Skeletal muscle satellite cell (primary cell): Measurements from ENCODE around the gene NBEA.
"Not testable (repeated sequence)": the region's sequence is repeated elsewhere in the genome, so short reads cannot be mapped to it uniquely, and the experiment has no call there.

Source experiments
- H3K27me3 ChIP-seq: 2 replicates; pipeline ENCODE4 v1.7.0; 2013; ENCODE audit warnings: low read length; ENCODE audit not compliant: control insufficient read depth, insufficient read depth
- H3K36me3 ChIP-seq: 2 replicates; pipeline ENCODE4 v1.7.0; 2013; ENCODE audit warnings: mild to moderate bottlenecking, control low read depth, low read length; ENCODE audit not compliant: insufficient read depth
- H3K4me1 ChIP-seq: 2 replicates; pipeline ENCODE4 v1.7.0; 2013; ENCODE audit warnings: low read length; ENCODE audit not compliant: control insufficient read depth, insufficient read depth
- H3K4me2 ChIP-seq: 2 replicates; pipeline ENCODE4 v1.7.0; 2013; ENCODE audit warnings: mild to moderate bottlenecking, low read length
- H3K4me3 ChIP-seq: 2 replicates; pipeline ENCODE4 v1.7.0; 2013; ENCODE audit warnings: low read length
- H3K9ac ChIP-seq: 2 replicates; pipeline ENCODE4 v1.7.0; 2013; ENCODE audit warnings: mild to moderate bottlenecking, low read depth, low read length, moderate library complexity
- H3K9me3 ChIP-seq: replicated peaks from 2 replicates; pipeline ENCODE4 v1.7.0; 2013; ENCODE audit warnings: mild to moderate bottlenecking, control low read depth, low read length

Gene NBEA

DNA sequence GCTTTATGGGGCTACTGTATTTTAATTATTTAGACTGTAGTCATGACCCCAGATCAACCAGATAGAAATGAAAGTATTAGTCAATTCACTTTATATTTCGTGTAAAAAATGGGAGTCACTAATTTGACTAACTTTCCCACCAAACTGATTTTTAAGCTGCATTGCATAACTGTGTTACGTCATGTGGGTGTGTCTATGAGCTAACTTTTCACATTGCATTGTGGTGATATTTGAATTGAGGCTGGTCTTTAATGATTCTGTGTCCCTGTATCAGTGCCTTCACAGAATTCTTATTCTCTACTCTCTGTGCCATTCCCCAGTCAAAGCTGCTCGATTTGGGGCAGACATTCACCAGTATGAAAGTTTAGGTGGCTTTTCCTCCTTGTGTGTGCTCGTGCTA lies 707.1 kb downstream of the NBEA start:
- H3K4me1 ChIP-seq: no peaks in the 10 kb centered on the region
- H3K4me3 ChIP-seq: no peak overlapping the region
- H3K27me3 ChIP-seq: no peaks in the 10 kb centered on the region
- H3K36me3 ChIP-seq: no peaks in the 10 kb centered on the region
- no peak overlapping the region for H3K4me2 ChIP-seq
- no peaks in the 10 kb centered on the region for H3K9me3 ChIP-seq
- H3K9ac ChIP-seq: no peak overlapping the region

DNA sequence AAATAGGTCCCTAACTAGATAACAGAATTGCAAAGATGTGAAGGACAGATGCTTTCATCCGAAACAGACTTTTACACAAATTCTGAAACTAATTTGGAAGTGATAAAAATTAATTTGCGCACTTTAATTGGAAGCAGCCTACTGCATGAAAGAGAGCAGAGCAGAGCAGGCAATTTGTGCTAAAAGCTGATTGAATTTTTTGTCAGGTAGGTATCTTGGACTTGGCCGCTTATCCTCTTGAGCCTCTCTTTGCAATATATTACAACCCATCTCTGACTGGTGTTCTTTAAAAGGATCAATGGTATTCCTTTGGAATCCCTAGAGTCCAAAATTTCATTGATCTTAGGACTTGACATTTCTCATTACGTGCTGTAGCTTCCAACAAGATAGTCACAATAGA lies 717.7 kb downstream of the NBEA start:
- Histone ChIP-seq H3K27me3 (no peaks in the 10 kb centered on the region), H3K9ac (no peak overlapping the region), H3K4me2 (no peak overlapping the region), H3K9me3 (no peaks in the 10 kb centered on the region), H3K36me3 (no peaks in the 10 kb centered on the region), H3K4me1 (no peaks in the 10 kb centered on the region), H3K4me3 (no peak overlapping the region)

DNA sequence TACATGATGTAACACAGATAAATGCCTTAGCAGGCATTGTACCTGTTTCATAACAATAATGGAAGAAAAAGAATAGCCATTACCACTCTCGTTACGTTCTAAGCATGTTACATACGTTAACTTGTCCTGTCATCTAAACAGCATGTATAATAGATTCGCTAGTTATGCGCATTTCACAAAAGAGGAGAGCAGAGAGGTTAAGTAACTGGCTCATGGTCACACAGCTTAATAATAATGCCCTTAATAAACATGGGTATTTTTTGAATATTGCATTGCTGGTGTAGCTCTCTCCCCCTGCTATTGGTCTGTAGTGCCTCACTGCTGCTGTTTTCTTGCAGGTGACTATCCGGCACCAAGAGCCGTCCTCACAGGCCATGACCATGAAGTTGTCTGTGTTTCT lies 722.7 kb downstream of the NBEA start:
- Histone ChIP-seq H3K4me1 (no peaks in the 10 kb centered on the region), H3K4me2 (no peak overlapping the region), H3K9me3 (no peaks in the 10 kb centered on the region), H3K27me3 (no peaks in the 10 kb centered on the region), H3K9ac (no peak overlapping the region), H3K36me3 (no peaks in the 10 kb centered on the region), H3K4me3 (no peak overlapping the region)

DNA sequence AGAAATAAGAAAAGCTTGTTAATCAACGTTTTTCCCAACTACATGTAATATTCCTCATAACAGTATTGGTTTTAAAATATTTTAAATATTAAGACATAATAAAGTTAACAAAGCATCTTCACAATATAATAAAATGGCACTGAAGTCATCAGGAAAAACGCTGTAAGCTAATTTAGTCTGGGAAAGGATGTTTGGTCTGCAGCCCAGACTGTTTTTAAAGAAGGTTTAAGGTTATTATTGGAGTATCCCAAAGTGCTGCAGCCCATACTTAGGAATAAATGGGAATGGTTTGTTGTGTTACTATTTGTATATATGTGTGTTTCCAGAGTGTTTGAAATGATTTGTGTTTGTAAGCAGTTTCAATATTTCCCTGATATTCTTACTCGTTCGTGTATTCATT lies 727.3 kb downstream of the NBEA start:
- Histone ChIP-seq H3K36me3 (no peaks in the 10 kb centered on the region), H3K4me1 (peaks cover 4% of the 10 kb centered on the region), H3K9ac (no peak overlapping the region), H3K4me2 (no peak overlapping the region), H3K4me3 (no peak overlapping the region), H3K9me3 (no peaks in the 10 kb centered on the region), H3K27me3 (no peaks in the 10 kb centered on the region)

DNA sequence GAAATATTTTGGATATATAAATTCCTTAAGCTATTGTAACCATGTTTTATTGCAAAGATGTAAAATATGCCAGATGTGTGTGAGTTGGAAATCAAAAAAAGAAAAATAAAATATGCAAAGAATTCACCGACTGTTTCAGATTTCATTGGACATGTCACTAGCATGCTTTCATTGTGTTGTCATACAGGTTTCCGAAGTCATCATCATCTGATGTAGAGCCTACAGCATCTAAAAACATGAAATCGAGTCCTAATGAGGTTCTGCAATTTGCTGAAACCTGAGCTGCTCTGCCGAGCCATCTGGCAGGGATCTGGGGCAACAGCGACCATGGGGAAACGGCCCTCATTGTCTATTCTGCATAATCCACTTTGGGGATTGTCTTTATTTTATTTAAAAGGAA lies 730.5 kb downstream of the NBEA start:
- H3K27me3 ChIP-seq: no peaks in the 10 kb centered on the region
- H3K4me3 ChIP-seq: no peak overlapping the region
- peaks cover 4% of the 10 kb centered on the region for H3K4me1 ChIP-seq
- H3K36me3 ChIP-seq: no peaks in the 10 kb centered on the region
- no peaks in the 10 kb centered on the region for H3K9me3 ChIP-seq
- H3K9ac ChIP-seq: no peak overlapping the region
- no peak overlapping the region for H3K4me2 ChIP-seq

DNA sequence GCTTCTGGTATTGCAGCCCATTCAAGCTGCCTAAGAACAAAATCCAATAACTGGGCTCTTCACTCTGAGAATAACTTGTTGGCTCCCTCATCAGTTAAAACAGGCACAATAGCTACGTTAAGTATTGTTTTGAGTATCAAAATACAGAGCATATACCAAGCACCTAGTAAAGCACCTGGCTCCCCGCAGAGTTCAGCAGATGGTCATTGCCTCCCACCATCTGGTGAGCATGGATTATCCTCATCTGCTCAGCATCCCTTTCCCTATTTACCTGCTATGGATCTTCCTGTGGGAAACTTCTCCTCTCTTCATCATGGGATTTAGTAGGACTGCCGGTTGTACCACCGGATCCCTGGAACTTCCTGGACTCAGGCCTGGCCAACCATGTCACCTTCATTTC lies 733.6 kb downstream of the NBEA start:
- Histone ChIP-seq H3K4me3 (no peak overlapping the region), H3K4me2 (no peak overlapping the region), H3K9me3 (no peaks in the 10 kb centered on the region), H3K36me3 (no peaks in the 10 kb centered on the region), H3K4me1 (peaks cover 4% of the 10 kb centered on the region), H3K27me3 (no peaks in the 10 kb centered on the region), H3K9ac (no peak overlapping the region)

DNA sequence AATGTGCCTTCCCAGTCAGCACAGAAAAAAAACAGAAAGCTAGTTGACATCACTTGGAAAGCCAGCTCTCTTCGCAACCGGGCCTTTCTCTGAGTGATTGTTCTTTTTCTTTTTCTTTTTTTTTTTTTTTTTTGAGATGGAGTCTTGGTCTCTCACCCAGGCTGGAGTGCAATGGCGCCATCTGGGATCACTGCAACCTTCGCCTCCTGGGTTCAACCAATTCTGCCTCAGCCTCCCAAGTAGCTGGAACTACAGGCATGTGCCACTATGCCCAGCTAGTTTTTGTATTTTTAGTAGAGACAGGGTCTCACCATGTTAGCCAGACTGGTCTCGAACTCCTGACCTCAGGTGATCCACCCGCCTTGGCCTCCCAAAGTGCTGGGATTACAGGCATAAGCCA lies 735.8 kb downstream of the NBEA start:
- not testable (repeated sequence) for H3K9me3 ChIP-seq, H3K4me3 ChIP-seq, H3K9ac ChIP-seq, H3K36me3 ChIP-seq, H3K4me2 ChIP-seq, H3K27me3 ChIP-seq, H3K4me1 ChIP-seq

DNA sequence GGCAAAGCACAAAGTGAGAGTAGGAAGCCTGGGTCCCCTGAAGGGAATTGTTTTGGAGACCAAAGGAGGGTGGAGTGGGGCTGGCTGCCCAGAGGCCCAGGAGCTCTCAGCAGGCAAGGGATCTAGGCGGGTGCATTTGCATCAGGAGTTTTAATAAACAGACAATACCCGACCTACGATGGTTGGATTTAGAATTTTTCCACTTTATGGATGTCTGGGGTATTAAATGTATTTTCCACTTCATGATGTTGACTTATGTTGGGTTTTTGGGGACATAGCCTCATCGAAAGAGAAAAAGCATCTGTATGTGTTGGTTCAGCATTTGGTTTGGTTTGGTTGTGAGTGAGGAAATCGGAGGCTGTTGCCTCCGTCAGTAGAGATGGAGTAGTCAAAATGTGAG lies 739.6 kb downstream of the NBEA start:
- no peaks in the 10 kb centered on the region for H3K4me1 ChIP-seq
- no peak overlapping the region for H3K9ac ChIP-seq
- no peak overlapping the region for H3K4me3 ChIP-seq
- no peak overlapping the region for H3K4me2 ChIP-seq
- H3K27me3 ChIP-seq: peaks cover 3% of the 10 kb centered on the region
- H3K9me3 ChIP-seq: no peaks in the 10 kb centered on the region
- H3K36me3 ChIP-seq: no peaks in the 10 kb centered on the region

DNA sequence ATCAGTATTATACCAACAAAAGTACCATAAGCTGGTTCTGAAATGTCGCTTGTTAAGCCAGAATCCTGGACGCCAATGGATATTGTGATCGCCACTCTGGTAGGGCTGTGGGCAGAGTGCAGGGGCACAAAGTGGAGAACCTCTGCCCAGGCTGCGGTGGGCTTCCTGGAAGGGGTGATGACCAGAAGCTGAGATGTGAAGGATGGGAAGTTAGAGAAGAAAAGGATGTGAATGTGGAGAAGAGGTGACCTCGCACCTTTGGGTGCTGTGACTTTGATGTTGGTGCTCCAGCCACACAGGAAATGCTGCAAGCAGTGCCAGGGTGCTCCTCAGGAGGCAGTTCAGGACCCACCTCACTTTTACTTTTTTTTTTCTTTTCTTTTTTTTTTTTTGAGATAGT lies 742.4 kb downstream of the NBEA start:
- H3K36me3 ChIP-seq: no peaks in the 10 kb centered on the region
- H3K4me2 ChIP-seq: no peak overlapping the region
- no peak overlapping the region for H3K9ac ChIP-seq
- no peak overlapping the region for H3K4me3 ChIP-seq
- peaks cover 3% of the 10 kb centered on the region for H3K27me3 ChIP-seq
- H3K4me1 ChIP-seq: no peaks in the 10 kb centered on the region
- H3K9me3 ChIP-seq: no peaks in the 10 kb centered on the region

DNA sequence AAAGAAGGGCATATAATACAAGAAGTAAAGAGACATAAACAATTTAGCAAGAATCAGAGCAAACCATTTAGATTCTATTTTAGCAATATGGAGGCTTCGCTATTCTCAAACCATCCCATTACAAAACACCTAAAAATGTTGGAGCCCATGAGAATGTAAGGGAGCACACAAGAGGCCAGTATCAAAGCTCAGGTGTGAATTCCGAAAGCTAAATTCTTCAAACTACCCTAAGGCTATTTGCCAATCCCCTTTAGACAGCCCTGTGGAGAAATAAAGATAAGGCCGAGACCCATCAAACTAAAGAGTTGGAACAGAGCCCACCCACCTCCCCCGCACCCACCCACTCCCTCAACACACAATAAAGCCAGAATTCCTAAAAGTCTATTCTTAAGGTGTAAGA lies 745.3 kb downstream of the NBEA start:
- no peaks in the 10 kb centered on the region for H3K36me3 ChIP-seq
- no peak overlapping the region for H3K4me2 ChIP-seq
- no peaks in the 10 kb centered on the region for H3K9me3 ChIP-seq
- no peak overlapping the region for H3K4me3 ChIP-seq
- no peak overlapping the region for H3K9ac ChIP-seq
- H3K4me1 ChIP-seq: peaks cover 6% of the 10 kb centered on the region
- peaks cover 3% of the 10 kb centered on the region for H3K27me3 ChIP-seq

DNA sequence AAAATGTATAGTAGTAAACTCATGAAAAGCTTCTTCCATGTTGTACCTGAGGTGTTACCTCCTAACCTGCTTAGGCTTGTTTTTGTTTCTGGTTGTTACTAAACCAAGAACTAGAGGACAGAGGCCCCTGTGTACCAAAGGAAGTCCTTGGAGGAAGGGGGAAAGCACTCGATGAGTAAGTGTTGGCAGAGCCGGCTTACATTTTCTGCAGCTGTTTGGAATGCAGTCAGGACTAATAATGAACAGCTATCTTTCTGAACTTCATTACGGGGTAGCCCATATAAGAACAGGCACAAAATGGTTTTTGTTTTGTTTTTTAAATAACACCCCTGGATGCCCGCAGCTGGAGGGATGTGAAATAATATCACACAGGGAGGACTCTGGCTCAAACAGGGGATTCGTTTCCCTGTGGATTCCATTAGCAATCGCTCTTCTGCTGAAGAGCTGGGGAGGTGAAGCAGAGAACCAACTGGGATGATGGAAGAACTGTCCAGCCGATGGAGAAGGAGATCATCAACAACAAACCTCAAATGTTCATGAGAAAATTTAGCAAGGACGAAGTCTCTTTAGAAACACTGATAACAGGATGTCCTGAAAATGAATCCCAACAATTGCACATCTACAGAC lies 748.6 kb downstream of the NBEA start:
- Histone ChIP-seq H3K9ac (no peak overlapping the region), H3K36me3 (no peaks in the 10 kb centered on the region), H3K27me3 (no peaks in the 10 kb centered on the region), H3K4me1 (peaks cover 13% of the 10 kb centered on the region), H3K9me3 (no peaks in the 10 kb centered on the region), H3K4me3 (peak overlapping the region; percentile 20), H3K4me2 (peak overlapping the region; percentile 66)

DNA sequence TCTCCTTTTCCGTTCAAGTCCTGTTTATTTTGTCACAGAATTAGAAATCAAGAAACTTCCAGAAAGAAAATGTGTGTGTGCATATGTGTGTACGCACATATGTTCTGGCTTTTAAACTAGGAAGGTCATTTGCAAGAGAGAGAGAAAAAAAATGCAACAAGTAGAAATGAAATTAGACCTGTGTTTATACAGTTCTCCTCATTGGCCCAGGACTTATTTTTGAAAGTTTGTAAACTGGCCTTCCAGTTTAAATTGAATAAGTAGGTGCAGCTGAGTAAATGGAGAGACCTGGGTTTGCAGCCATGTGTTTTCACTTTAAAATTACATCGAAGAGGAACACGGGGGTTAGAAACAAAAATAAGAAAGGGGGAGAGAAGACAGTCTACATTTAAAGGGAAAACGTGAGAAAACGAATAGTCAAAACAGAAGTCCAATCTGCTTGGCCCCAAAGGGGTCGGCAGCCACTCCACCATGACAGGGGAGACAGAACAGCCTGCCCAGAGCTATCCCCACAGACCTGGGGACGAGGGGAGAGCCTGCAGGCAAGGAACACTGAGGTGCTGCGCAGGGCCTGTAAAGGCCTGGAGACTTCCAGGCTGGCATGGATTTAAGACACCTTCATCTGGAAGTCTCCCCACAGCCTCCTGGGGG lies 751.2 kb downstream of the NBEA start:
- Histone ChIP-seq H3K9ac (no peak overlapping the region), H3K4me1 (peaks cover 26% of the 10 kb centered on the region), H3K36me3 (no peaks in the 10 kb centered on the region), H3K4me3 (no peak overlapping the region), H3K4me2 (no peak overlapping the region), H3K9me3 (no peaks in the 10 kb centered on the region), H3K27me3 (no peaks in the 10 kb centered on the region)
